Kidney epithelial cell (primary cell): ENCODE measurements around the gene RSPO1. TPM values are rescaled to one million over a fixed set of nuclear protein-coding genes. Genes with fewer than 3 reads are reported as not detected.
"Not testable (repeated sequence)": the region's sequence is repeated elsewhere in the genome, so short reads cannot be mapped to it uniquely, and the experiment has no call there.

Experiments
- DNase-seq: peaks from one replicate; pipeline ENCODE4 v3.0.0-alpha.2; 2010; ENCODE audit warnings: low read depth
- H3K27me3 ChIP-seq: 2 replicates; pipeline ENCODE4 v1.6.0; 2011; ENCODE audit warnings: low read length; ENCODE audit not compliant: control insufficient read depth, insufficient read depth
- H3K36me3 ChIP-seq: 2 replicates; pipeline ENCODE4 v1.5.1; 2011; ENCODE audit warnings: low read length; ENCODE audit not compliant: control insufficient read depth, insufficient read depth
- H3K4me3 ChIP-seq: 2 replicates; pipeline ENCODE4 v1.5.1; 2011; ENCODE audit warnings: low read depth, mild to moderate bottlenecking, control low read depth, low read length
- CTCF ChIP-seq: IDR thresholded peaks from 2 replicates; pipeline ENCODE4 v1.5.1; 2011; ENCODE audit warnings: mild to moderate bottlenecking, moderate library complexity, low read length, control low read depth, inconsistent platforms; ENCODE audit not compliant: insufficient read depth, poor library complexity, severe bottlenecking
- total RNA-seq: library from RNA; depleted of rRNA; stranded (reverse); fragments of >200 nt; gene quantifications from 2 replicates; pipeline ENCODE4 v1.2.3, GENCODE V29; 2015

The RSPO1 gene
- total RNA-seq, 1 donor from 2014 or later: 0.08 TPM

GRCh38 chr1:37593726-37594125, 41.0 kb downstream of the RSPO1 start:
- H3K27me3 ChIP-seq: no peaks in the 10 kb centered on the region
- no peak for DNase-seq
- H3K36me3 ChIP-seq: peaks cover 2% of the 10 kb centered on the region
- no peak for TF ChIP-seq CTCF
- H3K4me3 ChIP-seq: no peak overlapping the region

- no peak for TF ChIP-seq CTCF
- Histone ChIP-seq H3K36me3 (peaks cover 2% of the 10 kb centered on the region), H3K27me3 (no peaks in the 10 kb centered on the region), H3K4me3 (no peak overlapping the region)
- no peak for DNase-seq
Measured at GRCh38 chr1:37588939-37589338, 45.8 kb downstream of the RSPO1 start.

GRCh38 chr1:37584544-37584943, 50.1 kb downstream of the RSPO1 start:
- not testable (repeated sequence) for DNase-seq, H3K4me3 ChIP-seq, H3K27me3 ChIP-seq, H3K36me3 ChIP-seq

GRCh38 chr1:37575692-37576091, 59.0 kb downstream of the RSPO1 start:
- Histone ChIP-seq H3K36me3 (no peaks in the 10 kb centered on the region), H3K4me3 (no peak overlapping the region), H3K27me3 (no peaks in the 10 kb centered on the region)
- no peak for DNase-seq
- TF ChIP-seq CTCF: no peak

DNA sequence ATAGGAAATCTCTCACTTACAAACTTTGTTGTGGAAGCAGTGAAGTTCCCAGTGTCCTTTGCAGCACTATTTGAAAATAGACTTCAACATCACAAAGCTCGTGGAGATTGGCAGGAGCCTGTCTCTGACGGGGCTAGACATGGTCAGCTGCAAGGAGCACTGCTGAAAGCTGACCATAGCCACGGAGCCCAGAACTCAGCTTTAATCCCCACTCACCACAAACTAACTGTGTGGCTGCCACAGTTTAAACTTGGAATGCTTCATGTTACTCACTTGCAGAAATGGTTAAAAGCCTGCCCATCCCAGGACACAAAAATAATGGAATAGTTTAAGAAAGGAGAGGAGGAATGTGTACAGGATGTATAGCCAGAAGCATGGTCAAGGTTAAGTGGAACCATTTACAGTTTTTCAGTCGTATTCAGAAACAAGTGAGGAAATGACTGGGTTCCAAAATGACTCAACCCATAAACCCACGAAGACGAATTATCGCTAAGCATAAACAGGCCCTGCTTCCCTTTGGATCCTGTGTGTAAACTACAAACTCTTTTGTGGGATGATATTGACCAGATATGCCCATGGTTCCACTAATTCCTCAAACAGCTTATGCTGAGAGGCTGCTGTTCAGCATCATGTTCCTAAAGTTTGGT, 59.7 kb downstream of the RSPO1 start:
- DNase-seq: no peak

More for the DNA sequence above, 59.7 kb downstream of the RSPO1 start:
- no peak overlapping the region for H3K4me3 ChIP-seq
- no peak for TF ChIP-seq CTCF
- H3K27me3 ChIP-seq: no peaks in the 10 kb centered on the region
- H3K36me3 ChIP-seq: no peaks in the 10 kb centered on the region
